ENCODE measurements around the gene KIAA1614.

- TF ChIP-seq EZH2 (IDR thresholded peaks at IDR 0.05; ENCODE audit: low read length), result no peak
- TF ChIP-seq CTCF (optimal IDR thresholded peaks at IDR 0.05 in 1 of 3, IDR thresholded peaks at IDR 0.05 in 1 of 3, conservative IDR thresholded peaks at IDR 0.05 in 1 of 3; ENCODE audit: extremely low read depth in 1 of 3, insufficient read depth in 2 of 3, low read length in 3 of 3), result no peak
These were observed 14.1 kb upstream of the KIAA1614 start for GRCh38 chr1:180898441-180899219.
